T-helper 9 cell (primary cell): ENCODE results near the gene COLEC11.
"Not testable (repeated sequence)": the region's sequence is repeated elsewhere in the genome, so short reads cannot be mapped to it uniquely, and the experiment has no call there.

ENCODE experiments used
- DNase-seq: peaks from one replicate; pipeline ENCODE4 v3.0.0-alpha.2; 2020

Gene COLEC11

GRCh38 chr2:3655871-3656761, 61.2 kb downstream of the COLEC11 start:
- DNase-seq: no peak

GRCh38 chr2:3656762-3657721, 62.1 kb downstream of the COLEC11 start:
- DNase-seq: no peak

GRCh38 chr2:3657881-3658280, 63.0 kb downstream of the COLEC11 start, which contains the start of gene ALLC:
TSS of gene ALLC (plus strand) at chr2:3658200. CDS start at chr2:3671158, 12,958 bp downstream.
- no peak for DNase-seq

- no peak for DNase-seq
Measured at GRCh38 chr2:3659447-3660432, 64.8 kb downstream of the COLEC11 start.

- DNase-seq: not testable (repeated sequence)
Measured at GRCh38 chr2:3660640-3661039, 65.7 kb downstream of the COLEC11 start.

- no peak for DNase-seq
Measured at GRCh38 chr2:3661149-3661660, 66.3 kb downstream of the COLEC11 start.

- no peak for DNase-seq
Measured at GRCh38 chr2:3662239-3662638, 67.3 kb downstream of the COLEC11 start.

GRCh38 chr2:3664118-3664517, 69.2 kb downstream of the COLEC11 start:
- no peak for DNase-seq

GRCh38 chr2:3664925-3665324, 70.0 kb downstream of the COLEC11 start:
- no peak for DNase-seq

- DNase-seq: no peak
Measured at GRCh38 chr2:3665886-3666612, 71.1 kb downstream of the COLEC11 start.

- no peak for DNase-seq
Measured at GRCh38 chr2:3666613-3666975, 71.7 kb downstream of the COLEC11 start.

- no peak for DNase-seq
Measured at GRCh38 chr2:3667151-3667631, 72.3 kb downstream of the COLEC11 start.

GRCh38 chr2:3669656-3670055, 74.7 kb downstream of the COLEC11 start:
- DNase-seq: no peak

- no peak for DNase-seq
Measured at GRCh38 chr2:3670376-3670775, 75.5 kb downstream of the COLEC11 start.

GRCh38 chr2:3670941-3671340, 76.0 kb downstream of the COLEC11 start:
- no peak for DNase-seq

- no peak for DNase-seq
Measured at GRCh38 chr2:3672861-3673678, 78.2 kb downstream of the COLEC11 start.

- DNase-seq: no peak
Measured at GRCh38 chr2:3674066-3674845, 79.3 kb downstream of the COLEC11 start.

- no peak for DNase-seq
Measured at GRCh38 chr2:3675687-3676086, 80.8 kb downstream of the COLEC11 start.

- no peak for DNase-seq
Measured at GRCh38 chr2:3677436-3677835, 82.5 kb downstream of the COLEC11 start.
